T-helper 1 cell treated with Interleukin-12 subunit alpha and Interleukin-12 subunit beta and Interleukin-4 antibody, amounts not matched to agents 30 ng/mL and 1 ng/mL, for 36 hours (primary cell): ENCODE measurements around the gene RBPJL. TPM values are rescaled to one million over a fixed set of nuclear protein-coding genes. Genes with fewer than 3 reads are reported as not detected.

Experiments
- intact Hi-C: fragments of 100-400 bp; cut with micrococcal nuclease; formaldehyde crosslinking; loops from one replicate; pipeline ENCODE4 v1.15.1; 2024
- total RNA-seq: library from RNA; stranded (reverse); gene quantifications from 2 replicates; pipeline ENCODE4 v1.2.3, GENCODE V29; 2022

RBPJL gene
- total RNA-seq, 1 donor from 2014 or later = not detected

- intact Hi-C loops = loop anchor here (10.0 kb wide), 1 partner anchor 1102 kb away; the partner anchor contains the start of gene OSER1
Measured at GRCh38 chr20:45316150-45317080, 9.8 kb downstream of the RBPJL start.

- intact Hi-C loops = loop anchor here (2.0 to 10.0 kb wide), 3 partner anchors 15 to 1103 kb away; partner anchors contain the start of gene OSER1
Measured at GRCh38 chr20:45317826-45318225, 11.2 kb downstream of the RBPJL start.

DNA sequence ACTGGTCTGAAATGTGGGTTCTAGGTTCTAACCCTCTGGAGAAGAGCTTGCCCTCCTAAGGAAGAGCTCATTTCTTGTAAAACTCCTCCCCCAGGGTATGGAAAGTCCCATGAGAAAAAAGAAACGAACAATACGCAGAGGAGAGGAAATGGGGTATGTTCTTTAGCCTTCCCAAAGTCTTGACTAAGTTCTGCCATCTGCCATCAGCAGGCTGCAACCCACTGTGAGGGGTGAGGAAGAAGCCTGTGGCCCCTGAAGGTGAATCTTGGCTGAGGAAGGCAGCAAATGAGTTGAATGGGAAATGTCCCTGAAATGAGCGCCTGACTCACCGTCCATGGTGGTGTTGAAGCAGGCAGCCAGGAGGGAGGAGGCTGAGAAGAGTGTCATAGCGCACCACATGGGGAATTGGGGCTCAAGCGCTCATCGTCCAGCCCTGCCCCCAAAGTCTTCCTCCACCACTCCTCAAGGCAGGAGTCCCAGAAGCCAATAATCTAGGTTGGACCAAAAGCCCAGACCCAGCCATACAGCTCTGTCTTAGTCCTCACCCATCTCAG is 11.8 kb downstream of the RBPJL start:
- intact Hi-C loops = loop anchor here (2.0 to 10.0 kb wide), 3 partner anchors 16 to 1104 kb away; partner anchors contain the start of gene OSER1

GRCh38 chr20:45318948-45319347 is 12.3 kb downstream of the RBPJL start:
- intact Hi-C loops = loop anchor here (1.0 to 10.0 kb wide), 10 partner anchors 16 to 1104 kb away; partner anchors contain the start of genes OSER1, PIGT and SYS1

- intact Hi-C loops = no loop called here
Measured at GRCh38 chr20:45320948-45321595, 14.4 kb downstream of the RBPJL start.

DNA sequence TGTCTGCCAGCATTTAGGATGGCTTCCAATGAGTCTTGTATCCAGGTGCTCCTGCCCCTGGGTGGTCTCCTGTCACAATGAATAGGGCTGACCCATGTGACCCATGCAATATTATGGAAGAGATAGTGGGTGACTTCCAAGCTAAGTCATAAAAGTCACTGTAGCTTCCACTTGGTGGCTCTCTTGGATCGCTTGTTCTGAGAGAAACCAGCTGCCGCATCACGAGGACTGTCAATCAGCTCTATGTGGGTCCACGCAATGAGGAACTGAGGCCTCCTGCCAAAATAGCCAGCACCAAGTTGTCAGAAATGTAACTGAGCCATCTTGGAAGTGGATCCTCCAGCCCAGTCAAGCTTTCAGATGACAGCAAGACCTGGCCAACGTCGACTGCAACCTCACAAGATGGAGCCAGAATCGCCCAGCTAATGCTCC is 16.3 kb downstream of the RBPJL start:
- intact Hi-C loops = no loop called here

DNA sequence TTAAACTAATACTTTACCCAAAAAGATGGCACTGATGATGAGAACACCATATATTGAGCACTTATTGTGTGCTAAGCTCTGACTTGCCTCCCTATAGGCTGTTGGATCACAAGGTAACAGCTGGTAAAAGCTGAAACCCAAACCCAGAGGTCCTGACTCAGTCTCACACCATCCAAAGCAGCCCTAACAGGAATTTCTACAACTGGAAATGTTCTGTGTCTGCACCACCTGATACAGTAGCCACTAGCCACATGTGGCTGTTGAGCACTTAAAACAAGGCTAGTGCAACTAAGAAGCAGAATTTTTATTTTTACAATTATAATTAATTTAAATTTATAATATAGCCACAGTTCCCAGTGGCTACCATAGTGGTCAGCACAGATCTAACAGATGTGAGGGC is 17.1 kb downstream of the RBPJL start:
- intact Hi-C loops = no loop called here

DNA sequence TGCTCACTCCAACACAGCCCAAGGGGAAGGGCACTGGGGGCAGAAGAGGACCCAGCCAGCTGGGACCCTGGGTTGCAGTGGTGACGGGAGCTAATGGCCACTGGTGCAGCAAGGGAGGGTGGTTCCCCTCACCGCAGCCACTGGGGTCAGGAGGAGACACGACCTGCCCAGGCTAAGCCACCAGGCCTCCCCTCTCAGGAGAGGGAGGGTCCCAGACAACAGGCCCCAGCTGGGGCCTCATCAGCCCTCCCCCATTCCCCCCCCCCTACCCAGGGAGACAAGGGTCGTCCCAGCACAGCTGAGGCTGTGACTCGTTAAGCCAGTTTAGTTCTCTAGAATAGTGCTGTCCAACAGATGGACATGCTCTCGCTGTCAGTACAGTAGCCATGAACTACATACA is 18.7 kb downstream of the RBPJL start:
- intact Hi-C loops = no loop called here

GRCh38 chr20:45328451-45328850 is 21.8 kb downstream of the RBPJL start:
- intact Hi-C loops = no loop called here

DNA sequence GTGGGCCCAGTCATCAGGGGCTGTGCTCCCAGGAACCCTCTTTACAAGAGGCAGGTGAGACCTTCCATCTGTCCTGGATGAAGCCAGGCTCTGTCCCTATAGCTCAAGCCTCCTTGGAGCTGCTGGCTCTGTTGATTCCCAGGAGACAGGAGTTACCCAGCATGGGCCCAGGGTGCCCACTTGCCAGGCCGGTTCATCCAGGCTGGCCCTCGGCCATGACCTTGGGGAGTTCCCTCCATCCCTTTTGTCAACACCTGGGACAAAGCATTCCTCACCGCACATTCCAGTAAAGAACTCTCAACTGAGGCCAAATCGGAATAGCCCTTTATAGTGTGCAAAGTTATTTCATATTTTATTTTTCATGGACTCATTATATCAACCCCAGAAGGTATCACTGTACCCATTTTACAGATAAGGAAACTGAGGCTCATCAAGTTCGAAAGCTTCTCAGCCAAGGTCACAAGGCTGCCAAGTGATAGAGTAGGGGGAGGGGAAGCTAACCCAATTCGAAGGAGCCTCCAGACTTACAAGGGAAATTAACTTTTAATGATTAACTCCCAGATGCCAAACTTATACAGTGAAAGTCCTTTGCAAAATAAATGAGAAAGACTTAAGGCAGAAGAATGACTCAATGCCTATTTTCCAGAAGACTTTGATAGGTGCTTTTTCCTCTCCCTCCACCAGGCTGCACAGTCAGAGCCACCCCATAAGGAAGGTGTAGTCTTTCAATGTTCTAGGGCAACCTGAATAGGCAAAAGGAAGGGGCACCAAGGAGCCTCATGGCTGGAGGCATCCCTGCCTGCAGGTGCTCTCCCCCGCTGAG is 23.1 kb downstream of the RBPJL start:
- intact Hi-C loops = no loop called here

DNA sequence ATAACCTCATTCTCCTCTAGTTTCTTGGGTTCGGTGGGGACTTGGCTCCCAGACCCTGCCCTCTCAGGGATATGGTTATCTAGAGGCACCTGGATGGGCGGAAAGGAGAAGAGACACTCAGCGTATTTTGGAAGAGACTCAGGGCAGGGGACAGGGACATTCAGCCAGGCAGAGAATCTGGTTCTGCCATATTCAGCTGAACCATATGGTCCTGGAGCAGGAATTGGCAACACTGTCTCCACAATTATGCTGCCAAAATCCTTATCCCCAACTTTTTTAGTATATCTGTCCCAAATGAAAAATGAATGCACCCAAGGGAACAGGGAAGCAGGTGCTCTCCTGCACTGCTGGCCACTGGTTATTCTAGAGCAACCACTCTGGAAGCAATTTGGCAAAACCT is 23.8 kb downstream of the RBPJL start:
- intact Hi-C loops = no loop called here

GRCh38 chr20:45336530-45337366 is 30.1 kb downstream of the RBPJL start:
- intact Hi-C loops = loop anchor here (1.0 kb wide), 1 partner anchor 24 kb away; no protein-coding TSS in a partner anchor

- intact Hi-C loops = no loop called here
Measured at GRCh38 chr20:45337367-45338120, 30.9 kb downstream of the RBPJL start.

GRCh38 chr20:45338121-45339030 is 31.7 kb downstream of the RBPJL start:
- intact Hi-C loops = no loop called here

DNA sequence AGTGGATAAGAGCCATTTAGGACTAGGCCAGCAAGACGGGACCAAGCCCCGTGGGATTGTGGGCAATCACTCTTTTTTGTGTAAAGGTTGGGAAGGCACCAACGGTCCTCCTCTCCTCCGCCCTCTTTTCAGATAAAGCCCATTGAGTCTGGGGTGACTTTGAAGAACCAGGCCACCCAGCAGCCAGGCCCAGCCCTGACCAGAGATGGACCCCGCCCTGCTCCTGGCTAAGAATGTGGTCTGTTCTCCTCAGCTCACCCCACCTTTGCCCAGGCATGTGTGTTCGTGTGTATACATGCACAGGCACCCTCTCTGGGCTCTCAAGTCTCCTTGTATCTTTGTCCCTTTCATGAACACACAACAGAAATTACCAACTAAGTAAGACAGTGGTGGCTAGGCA is 32.4 kb downstream of the RBPJL start:
- intact Hi-C loops = no loop called here

DNA sequence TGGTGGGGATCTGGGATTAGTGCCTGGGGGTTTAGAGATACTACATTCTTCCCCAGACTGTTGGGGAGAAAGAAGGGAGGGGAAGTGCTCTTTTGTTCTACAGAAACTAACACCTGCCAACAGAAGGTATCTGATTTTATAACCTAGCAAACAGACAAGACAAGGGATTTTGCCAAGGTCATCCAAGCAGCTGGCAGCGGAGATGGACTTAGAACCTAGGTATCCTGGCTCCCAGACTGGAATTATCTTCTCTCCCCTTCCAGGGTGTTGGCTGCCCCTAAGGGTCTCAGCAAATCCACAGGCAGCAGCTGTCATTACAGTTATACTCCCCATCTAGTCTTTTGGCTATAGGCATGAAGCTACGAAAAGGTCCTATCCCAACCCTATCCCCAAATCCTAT is 33.2 kb downstream of the RBPJL start:
- intact Hi-C loops = no loop called here

DNA sequence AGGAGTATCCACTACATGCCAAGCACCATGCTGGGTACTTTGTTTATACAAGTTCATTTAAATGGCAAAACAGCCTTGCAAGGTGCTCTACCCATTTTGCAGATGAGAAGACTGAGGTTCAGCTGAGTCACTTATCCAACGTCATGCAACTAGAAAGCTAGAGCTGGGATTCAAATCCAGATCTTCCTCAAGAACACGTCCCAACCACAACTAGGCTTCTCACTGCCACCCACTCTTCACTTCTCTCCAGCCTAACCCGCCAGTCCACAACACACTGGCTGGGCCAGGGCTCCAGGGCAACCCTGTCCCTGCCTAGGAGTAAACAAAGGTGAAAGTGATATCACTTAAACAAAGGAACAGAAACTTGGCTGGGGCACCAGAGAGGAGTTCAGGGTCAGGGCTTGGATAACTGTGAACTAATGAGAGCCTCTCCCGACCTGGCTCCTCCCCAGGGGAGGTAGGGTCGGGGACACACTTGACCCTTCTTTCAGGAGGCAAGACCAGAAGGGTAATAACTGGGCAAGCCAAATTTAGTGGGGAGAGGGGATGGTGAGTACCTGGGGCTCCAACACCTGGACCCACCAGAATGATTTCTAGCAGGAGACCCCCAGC is 33.7 kb downstream of the RBPJL start:
- intact Hi-C loops = no loop called here

DNA sequence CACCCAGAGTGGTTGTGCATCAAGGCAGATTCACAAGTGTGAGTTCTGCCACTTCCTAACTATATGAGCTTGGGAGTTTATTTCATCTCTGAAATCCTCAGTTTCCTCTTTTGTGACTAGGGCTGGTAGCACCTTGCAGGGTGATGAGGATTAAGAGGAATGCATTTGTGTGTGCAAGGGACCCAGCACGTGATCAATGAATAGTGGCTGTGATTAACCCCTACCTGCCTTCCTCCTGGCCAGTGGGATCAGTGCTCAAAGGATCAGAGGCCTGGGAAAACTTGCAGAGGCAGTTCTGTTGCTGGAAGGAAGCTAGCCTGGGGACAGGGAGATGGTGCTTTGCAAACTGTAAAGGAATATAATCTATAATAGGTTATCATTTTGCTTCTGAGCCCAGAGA is 34.3 kb downstream of the RBPJL start:
- intact Hi-C loops = no loop called here
